ENCODE data around the gene NOP14. TPM values are rescaled to one million over a fixed set of nuclear protein-coding genes. Genes with fewer than 3 reads are reported as not detected.

Gene NOP14
- total RNA-seq, 1 experiment from 2014 or later: 9.9 TPM

DNA sequence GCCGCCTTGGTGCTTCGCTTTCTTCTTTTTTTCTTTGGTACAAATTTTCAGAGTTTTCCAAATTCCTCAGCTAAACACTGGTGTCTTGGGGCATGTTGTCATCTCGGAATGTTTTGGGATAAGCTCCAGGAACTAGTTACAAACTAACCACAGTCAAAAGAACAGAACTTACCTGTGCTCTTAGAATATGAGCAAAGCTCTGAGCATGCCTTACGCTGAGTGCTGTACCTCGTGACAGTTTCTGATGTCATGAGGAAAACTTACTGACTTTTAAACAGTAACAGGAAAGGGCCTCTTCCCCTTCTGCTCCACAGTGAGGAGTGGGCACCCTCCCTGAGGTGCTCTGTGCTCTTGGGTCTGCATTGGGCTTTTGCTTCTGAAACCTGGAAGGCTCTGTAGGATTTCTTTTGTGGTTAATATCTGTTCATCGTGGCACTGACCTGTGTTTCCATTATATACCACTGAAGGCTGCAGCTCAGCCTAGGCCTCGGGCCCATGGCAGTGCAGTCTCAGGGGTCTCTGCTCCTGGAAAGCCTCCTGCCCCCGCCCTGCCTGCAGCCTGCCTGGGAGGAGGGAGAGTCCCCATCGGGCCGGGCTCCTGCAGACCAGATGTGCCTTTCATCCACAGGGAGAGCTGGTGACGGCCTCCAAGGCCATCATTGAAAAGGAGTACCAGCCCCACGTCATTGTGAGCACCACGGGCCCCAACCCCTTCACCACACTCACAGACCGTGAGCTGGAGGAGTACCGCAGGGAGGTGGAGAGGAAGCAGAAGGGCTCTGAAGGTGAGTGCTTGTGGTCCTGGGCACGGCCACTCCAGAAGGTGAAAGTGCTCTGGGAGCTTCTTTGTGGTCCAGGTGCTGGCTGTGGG is 48.7 kb downstream of the NOP14 start:
- no peak overlapping the region for H3K27ac ChIP-seq
- no peaks in the 10 kb centered on the region for H3K27me3 ChIP-seq (replicated peaks)
- H3K4me3 ChIP-seq: no peak overlapping the region
- DNase-seq (ENCODE audit: low read depth in 1 of 2, low spot score in 2 of 2): no peak
- peaks cover 4% of the 10 kb centered on the region for H3K36me3 ChIP-seq
- H3K9me3 ChIP-seq (replicated peaks): no peaks in the 10 kb centered on the region
- no peaks in the 10 kb centered on the region for H3K4me1 ChIP-seq (replicated peaks)

DNA sequence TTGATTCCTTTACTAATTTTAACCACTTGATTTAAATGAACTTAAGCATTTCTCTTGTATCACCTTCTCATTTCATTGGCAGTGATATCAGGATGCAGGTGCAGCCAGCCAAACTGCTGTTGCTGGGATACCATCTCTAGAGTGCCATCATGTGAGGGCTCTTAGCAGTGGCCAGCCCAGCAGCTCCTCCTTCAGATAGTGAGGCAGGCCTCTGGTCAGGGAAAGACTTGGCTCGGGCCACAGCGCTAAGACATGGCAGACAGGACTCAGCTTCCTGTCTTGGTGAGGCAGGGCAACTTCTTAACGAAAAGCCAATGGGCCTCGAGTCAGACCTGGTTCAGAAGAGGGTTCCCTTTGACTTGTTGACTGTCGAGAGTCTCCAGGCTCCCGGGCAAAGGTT is 50.0 kb downstream of the NOP14 start:
- Histone ChIP-seq H3K4me3 (no peak overlapping the region), H3K4me1 (replicated peaks) (no peaks in the 10 kb centered on the region), H3K27me3 (replicated peaks) (no peaks in the 10 kb centered on the region), H3K9me3 (replicated peaks) (no peaks in the 10 kb centered on the region), H3K27ac (no peak overlapping the region), H3K36me3 (peaks cover 4% of the 10 kb centered on the region)
- DNase-seq (ENCODE audit: low read depth in 1 of 2, low spot score in 2 of 2): no peak

DNA sequence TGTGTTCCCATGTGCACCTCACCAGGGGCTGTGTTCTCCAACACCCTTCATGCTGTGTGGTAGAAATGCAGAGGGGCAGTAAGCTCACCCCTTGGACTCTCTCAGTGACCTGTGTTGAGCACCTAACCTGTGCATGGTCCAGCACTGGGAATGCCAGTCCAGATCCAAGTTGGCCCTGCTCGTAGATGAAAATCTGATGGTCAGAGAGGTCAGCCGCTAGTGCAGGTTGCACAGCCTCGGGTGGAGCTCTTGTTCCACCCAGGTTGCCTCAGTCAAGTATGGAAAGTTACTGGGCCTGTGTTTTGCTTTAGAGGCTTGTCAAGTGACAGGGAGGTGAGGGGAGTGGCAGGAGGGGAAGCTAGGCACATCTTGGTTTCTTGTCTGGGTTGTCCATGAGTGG is 51.3 kb downstream of the NOP14 start:
- Histone ChIP-seq H3K4me3 (no peak overlapping the region), H3K9me3 (replicated peaks) (no peaks in the 10 kb centered on the region), H3K27me3 (replicated peaks) (no peaks in the 10 kb centered on the region), H3K4me1 (replicated peaks) (no peaks in the 10 kb centered on the region), H3K36me3 (peaks cover 4% of the 10 kb centered on the region), H3K27ac (no peak overlapping the region)
- no peak for DNase-seq (ENCODE audit: low read depth in 1 of 2, low spot score in 2 of 2)

DNA sequence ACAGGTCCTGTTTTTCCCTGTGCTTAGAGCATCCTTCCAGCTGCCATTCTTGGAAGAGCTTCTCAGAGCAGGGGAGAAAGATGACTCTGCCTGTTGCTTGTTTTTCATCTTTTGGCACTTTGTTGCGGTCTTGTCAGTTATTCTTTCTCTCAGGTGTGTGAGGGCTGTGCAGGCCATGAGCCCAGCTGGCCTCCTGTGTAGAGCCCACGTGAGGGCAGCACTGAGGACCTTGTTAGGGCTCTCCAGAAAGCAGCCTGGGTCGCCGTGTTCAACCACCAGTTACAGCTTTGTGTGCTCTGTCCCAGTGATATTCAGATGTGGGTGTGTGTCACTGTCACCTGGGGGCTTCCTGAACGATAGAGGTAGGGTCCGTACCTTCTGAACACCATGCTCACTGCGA is 52.8 kb downstream of the NOP14 start:
- DNase-seq (ENCODE audit: low read depth in 1 of 2, low spot score in 2 of 2): no peak
- Histone ChIP-seq H3K4me1 (replicated peaks) (no peaks in the 10 kb centered on the region), H3K4me3 (no peak overlapping the region), H3K9me3 (replicated peaks) (no peaks in the 10 kb centered on the region), H3K27me3 (replicated peaks) (no peaks in the 10 kb centered on the region), H3K27ac (no peak overlapping the region), H3K36me3 (no peaks in the 10 kb centered on the region; the same call in none of the 2 replicates)

DNA sequence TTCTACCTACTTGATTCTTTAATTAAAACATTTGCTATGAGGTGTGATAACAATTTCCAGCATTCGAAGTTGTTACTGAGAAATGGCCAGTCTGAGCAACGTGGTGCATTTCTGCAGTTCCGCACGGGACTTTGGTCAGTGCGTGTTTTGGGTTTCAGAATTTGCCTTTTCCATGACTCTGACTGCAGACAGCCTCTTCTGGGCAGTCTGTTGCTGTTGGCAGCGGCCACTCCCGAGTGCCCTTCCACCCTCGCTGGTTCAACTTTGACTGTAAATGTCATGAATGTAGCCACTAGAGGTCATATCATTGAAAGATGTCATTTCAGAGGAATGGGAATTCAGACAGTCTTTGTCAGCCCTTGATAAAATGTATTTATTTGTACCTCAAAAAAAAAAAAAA is 53.6 kb downstream of the NOP14 start:
- no peaks in the 10 kb centered on the region; the same call in none of the 2 replicates for H3K36me3 ChIP-seq
- no peak overlapping the region for H3K27ac ChIP-seq
- H3K4me1 ChIP-seq (replicated peaks): no peaks in the 10 kb centered on the region
- no peaks in the 10 kb centered on the region for H3K9me3 ChIP-seq (replicated peaks)
- H3K4me3 ChIP-seq: no peak overlapping the region
- DNase-seq (ENCODE audit: low read depth in 1 of 2, low spot score in 2 of 2): no peak
- no peaks in the 10 kb centered on the region for H3K27me3 ChIP-seq (replicated peaks)

DNA sequence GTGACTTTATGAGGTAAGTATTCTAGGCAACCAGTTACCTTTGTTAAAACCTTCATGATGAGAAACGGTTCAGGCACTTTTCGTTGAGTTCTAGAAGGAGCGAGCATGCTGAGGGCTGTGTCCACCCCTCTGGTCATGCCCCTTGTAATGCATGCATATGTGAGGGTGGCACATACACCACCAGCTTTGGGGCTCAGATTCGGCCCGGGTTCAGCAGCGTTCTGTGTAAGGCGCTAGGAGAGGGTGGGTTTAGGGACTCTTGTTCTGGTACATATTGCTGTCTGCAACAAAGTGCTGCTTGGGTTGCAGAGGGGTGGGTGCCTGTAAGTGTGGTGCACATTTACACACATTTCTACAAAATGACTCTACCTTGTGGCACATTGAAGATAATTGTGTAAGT is 54.5 kb downstream of the NOP14 start:
- no peak overlapping the region for H3K27ac ChIP-seq
- H3K9me3 ChIP-seq (replicated peaks): no peaks in the 10 kb centered on the region
- DNase-seq (ENCODE audit: low read depth in 1 of 2, low spot score in 2 of 2): no peak
- H3K27me3 ChIP-seq (replicated peaks): no peaks in the 10 kb centered on the region
- H3K4me3 ChIP-seq: no peak overlapping the region
- no peaks in the 10 kb centered on the region; the same call in none of the 2 replicates for H3K36me3 ChIP-seq
- H3K4me1 ChIP-seq (replicated peaks): no peaks in the 10 kb centered on the region

DNA sequence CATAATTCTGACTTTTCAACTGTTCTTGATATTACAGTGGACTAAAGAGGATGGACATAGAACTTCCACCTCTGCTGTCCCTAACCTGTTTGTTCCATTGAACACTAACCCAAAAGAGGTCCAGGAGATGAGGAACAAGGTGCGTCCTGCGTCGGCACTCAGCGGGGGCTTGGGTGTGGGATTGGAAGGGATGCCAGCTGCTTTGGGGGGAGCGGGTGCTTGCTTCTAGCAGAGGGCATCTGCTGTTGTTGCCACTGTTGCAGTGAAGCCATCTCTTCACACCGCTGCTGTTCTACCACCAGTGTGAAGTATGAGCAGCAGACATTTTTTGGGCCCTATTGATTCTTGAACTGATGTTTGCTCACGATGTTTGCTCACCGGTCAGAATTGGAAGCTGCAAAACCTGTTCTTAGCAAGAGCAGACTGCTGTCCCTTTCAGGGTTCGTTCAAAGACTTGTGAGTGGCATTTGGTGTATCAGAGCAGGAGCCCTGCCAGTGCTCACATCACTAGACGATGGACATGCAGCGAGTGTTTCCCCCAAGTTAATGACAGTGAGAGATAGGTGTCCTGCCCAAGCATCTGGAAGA is 55.4 kb downstream of the NOP14 start:
- Histone ChIP-seq H3K9me3 (replicated peaks) (no peaks in the 10 kb centered on the region), H3K4me3 (no peak overlapping the region), H3K36me3 (no peaks in the 10 kb centered on the region; the same call in none of the 2 replicates), H3K4me1 (replicated peaks) (no peaks in the 10 kb centered on the region), H3K27me3 (replicated peaks) (no peaks in the 10 kb centered on the region), H3K27ac (no peak overlapping the region)
- no peak for DNase-seq (ENCODE audit: low read depth in 1 of 2, low spot score in 2 of 2)

DNA sequence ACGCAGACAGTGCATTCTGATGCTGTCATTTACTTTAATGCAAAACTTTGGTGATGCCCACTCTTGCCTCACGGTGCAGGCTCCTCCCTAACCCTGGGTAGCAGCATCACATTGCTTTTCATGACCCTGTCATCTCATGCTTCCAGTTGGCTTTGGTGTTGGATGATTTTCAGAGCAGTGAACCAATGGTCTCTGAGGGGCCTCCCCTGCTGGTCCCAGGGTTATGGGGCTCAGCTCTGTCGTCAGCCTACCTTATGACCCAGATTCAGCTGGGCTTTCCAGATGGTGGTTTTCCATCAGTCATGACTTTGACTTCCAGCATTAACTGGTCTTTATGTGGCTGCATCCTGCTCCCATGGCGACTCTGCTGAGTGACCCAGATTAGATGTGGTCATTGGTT is 56.0 kb downstream of the NOP14 start:
- H3K36me3 ChIP-seq: no peaks in the 10 kb centered on the region; the same call in 1 of the 2 replicates
- no peaks in the 10 kb centered on the region for H3K27me3 ChIP-seq (replicated peaks)
- H3K9me3 ChIP-seq (replicated peaks): no peaks in the 10 kb centered on the region
- no peak overlapping the region for H3K4me3 ChIP-seq
- H3K27ac ChIP-seq: no peak overlapping the region
- no peak for DNase-seq (ENCODE audit: low read depth in 1 of 2, low spot score in 2 of 2)
- H3K4me1 ChIP-seq (replicated peaks): no peaks in the 10 kb centered on the region

DNA sequence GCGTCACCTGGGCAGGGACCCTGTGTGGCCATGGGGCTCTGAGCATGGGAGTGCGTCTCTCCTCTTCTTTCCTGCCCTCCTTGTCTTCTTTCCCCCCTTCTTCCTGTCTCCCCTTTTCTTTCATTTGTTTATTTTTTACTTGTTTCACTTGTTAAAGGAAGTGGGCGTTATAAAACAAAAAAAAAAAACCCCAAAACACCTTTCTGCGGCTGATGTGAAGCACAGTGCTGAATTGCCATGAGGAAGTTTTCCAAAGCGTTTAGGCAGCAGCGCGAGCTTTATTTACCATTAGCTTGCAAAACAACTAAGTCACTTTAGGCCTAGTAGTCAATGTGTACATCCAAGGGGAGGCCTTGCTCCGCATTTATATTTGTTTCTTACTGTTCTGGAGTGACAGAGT is 57.0 kb downstream of the NOP14 start:
- H3K27ac ChIP-seq: no peak overlapping the region
- H3K9me3 ChIP-seq (replicated peaks): no peaks in the 10 kb centered on the region
- no peaks in the 10 kb centered on the region; the same call in 1 of the 2 replicates for H3K36me3 ChIP-seq
- no peaks in the 10 kb centered on the region for H3K4me1 ChIP-seq (replicated peaks)
- H3K4me3 ChIP-seq: no peak overlapping the region
- no peaks in the 10 kb centered on the region for H3K27me3 ChIP-seq (replicated peaks)
- DNase-seq (ENCODE audit: low read depth in 1 of 2, low spot score in 2 of 2): no peak

DNA sequence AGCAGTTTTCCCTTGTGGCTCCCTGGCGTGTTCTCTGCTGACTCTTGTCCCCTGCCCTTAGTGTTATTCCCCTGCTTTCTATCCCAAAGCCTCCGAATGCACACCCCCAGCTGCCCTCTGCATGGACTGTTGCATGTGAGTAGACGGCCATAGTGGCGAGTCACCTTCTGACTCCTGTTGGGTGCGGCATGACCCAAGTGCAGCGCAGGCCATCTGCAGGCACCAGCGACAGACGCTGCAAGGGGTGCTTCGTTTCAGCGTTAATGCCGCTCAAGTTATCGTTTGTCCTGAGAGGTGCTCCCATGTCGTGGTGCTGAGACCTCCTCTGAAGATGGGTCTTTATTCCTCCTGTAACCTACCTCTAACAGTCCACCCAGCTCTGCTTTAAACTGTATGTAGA is 57.7 kb downstream of the NOP14 start:
- Histone ChIP-seq H3K27me3 (replicated peaks) (no peaks in the 10 kb centered on the region), H3K36me3 (no peaks in the 10 kb centered on the region; the same call in 1 of the 2 replicates), H3K9me3 (replicated peaks) (no peaks in the 10 kb centered on the region), H3K4me1 (replicated peaks) (no peaks in the 10 kb centered on the region), H3K4me3 (no peak overlapping the region), H3K27ac (no peak overlapping the region)
- DNase-seq (ENCODE audit: low read depth in 1 of 2, low spot score in 2 of 2): no peak

DNA sequence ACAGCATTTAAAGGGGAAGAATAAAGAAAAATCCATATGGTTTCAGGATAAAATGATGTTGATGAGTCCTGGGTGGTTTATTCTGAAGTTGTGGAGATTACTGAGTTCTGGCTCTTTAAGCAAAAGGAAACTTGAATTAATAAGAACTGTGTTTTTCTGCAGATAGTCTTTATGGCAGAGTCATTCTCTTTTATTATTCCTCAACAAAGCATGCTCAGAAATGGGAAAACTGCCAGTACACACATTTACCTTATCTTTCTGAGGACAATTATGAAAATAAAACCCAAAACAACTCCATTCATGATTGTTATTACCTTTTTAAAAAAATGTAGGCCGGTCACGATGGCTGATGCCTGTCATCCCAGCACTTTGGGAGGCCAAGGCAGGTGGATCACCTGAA is 61.1 kb downstream of the NOP14 start:
- no peak for DNase-seq (ENCODE audit: low read depth in 1 of 2, low spot score in 2 of 2)

DNA sequence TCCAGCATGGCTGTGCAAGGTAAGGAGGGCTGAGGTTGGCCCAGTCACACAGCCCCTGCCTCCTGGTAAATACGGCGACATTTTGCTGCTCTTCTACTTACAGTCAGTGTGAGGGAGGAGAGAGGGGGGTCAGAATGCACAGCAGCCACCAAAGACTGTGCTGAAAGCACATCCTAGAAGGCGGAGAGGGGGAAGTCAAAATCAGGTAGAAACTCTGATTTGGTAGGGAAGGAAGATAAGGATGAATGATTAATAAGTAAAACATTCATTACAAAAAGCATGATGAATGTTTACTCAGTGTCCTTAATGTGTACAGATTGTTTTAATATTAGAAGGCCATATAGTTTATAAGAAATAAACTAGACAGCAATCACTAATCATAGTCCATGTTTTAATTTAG is 62.0 kb downstream of the NOP14 start:
- Histone ChIP-seq H3K27ac (no peak overlapping the region), H3K36me3 (peaks cover 7% of the 10 kb centered on the region; the same call in 1 of the 2 replicates), H3K4me3 (no peak overlapping the region), H3K27me3 (replicated peaks) (no peaks in the 10 kb centered on the region), H3K9me3 (replicated peaks) (no peaks in the 10 kb centered on the region), H3K4me1 (replicated peaks) (no peaks in the 10 kb centered on the region)
- no peak for DNase-seq (ENCODE audit: low read depth in 1 of 2, low spot score in 2 of 2)

More for the DNA sequence above, 61.1 kb downstream of the NOP14 start:
- Histone ChIP-seq H3K9me3 (replicated peaks) (no peaks in the 10 kb centered on the region), H3K27ac (no peak overlapping the region), H3K4me3 (no peak overlapping the region), H3K27me3 (replicated peaks) (no peaks in the 10 kb centered on the region), H3K4me1 (replicated peaks) (no peaks in the 10 kb centered on the region), H3K36me3 (peaks cover 7% of the 10 kb centered on the region; the same call in 1 of the 2 replicates)

DNA sequence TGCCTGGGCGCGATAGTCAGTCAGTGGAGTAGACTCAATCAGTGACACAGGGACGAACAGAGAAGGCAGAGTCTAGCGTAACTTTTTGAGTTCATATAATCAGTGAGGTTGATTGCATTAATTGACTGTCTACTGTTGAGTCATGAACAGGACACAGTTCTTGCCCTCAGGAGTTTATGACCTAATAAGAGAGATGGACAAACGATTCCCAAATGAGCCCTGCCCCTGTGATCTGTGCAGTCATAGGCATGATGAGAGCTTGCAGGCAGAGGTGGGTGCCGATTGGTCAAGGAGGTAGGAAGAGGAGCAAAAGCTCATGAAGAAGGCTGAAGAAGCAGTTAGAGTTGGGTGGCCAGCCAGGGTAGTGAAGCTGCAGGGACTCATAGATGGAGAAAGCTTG is 62.5 kb downstream of the NOP14 start:
- Histone ChIP-seq H3K4me1 (replicated peaks) (no peaks in the 10 kb centered on the region), H3K36me3 (peaks cover 7% of the 10 kb centered on the region; the same call in 1 of the 2 replicates), H3K27ac (no peak overlapping the region), H3K9me3 (replicated peaks) (no peaks in the 10 kb centered on the region), H3K4me3 (no peak overlapping the region), H3K27me3 (replicated peaks) (no peaks in the 10 kb centered on the region)
- no peak for DNase-seq (ENCODE audit: low read depth in 1 of 2, low spot score in 2 of 2)

DNA sequence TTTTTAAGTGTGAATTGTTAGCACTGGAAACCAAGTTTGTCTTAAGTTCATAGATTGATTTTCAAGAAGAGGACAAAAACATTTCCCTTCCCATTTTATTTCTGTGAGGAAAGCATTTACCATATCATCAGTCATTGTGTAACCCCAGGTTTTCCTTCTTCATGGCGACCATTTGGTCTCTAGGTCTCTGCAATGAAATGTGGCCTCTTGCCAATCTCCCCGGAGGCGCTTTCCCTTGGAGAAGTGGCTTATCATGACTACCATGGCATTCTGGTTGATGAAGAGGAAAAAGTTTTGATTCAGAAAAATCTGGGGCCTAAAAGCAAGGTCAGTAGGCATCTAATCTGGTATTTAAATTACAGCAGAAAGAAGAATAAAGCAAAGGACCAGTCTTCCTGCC is 65.2 kb downstream of the NOP14 start:
- no peaks in the 10 kb centered on the region for H3K4me1 ChIP-seq (replicated peaks)
- H3K27me3 ChIP-seq (replicated peaks): no peaks in the 10 kb centered on the region
- H3K4me3 ChIP-seq: no peak overlapping the region
- DNase-seq (ENCODE audit: low read depth in 1 of 2, low spot score in 2 of 2): no peak
- no peaks in the 10 kb centered on the region for H3K9me3 ChIP-seq (replicated peaks)
- H3K36me3 ChIP-seq: peaks cover 7% of the 10 kb centered on the region; the same call in 1 of the 2 replicates
- no peak overlapping the region for H3K27ac ChIP-seq
